HG02763 (cell line): ENCODE data around the gene PLA2G3.
A peak's percentile ranks its signal among the peaks of the same experiment; 100 is the strongest.
"Not testable (repeated sequence)": the region's sequence is repeated elsewhere in the genome, so short reads cannot be mapped to it uniquely, and the experiment has no call there.

Source experiments
- ATAC-seq: cut with Tn5 transposase; IDR thresholded peaks from one replicate; pipeline ENCODE4 v1.9.1; 2021; ENCODE audit warnings: mild to moderate bottlenecking, moderate library complexity; ENCODE audit not compliant: unreplicated experiment

PLA2G3 gene, protein sequence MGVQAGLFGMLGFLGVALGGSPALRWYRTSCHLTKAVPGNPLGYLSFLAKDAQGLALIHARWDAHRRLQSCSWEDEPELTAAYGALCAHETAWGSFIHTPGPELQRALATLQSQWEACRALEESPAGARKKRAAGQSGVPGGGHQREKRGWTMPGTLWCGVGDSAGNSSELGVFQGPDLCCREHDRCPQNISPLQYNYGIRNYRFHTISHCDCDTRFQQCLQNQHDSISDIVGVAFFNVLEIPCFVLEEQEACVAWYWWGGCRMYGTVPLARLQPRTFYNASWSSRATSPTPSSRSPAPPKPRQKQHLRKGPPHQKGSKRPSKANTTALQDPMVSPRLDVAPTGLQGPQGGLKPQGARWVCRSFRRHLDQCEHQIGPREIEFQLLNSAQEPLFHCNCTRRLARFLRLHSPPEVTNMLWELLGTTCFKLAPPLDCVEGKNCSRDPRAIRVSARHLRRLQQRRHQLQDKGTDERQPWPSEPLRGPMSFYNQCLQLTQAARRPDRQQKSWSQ

DNA sequence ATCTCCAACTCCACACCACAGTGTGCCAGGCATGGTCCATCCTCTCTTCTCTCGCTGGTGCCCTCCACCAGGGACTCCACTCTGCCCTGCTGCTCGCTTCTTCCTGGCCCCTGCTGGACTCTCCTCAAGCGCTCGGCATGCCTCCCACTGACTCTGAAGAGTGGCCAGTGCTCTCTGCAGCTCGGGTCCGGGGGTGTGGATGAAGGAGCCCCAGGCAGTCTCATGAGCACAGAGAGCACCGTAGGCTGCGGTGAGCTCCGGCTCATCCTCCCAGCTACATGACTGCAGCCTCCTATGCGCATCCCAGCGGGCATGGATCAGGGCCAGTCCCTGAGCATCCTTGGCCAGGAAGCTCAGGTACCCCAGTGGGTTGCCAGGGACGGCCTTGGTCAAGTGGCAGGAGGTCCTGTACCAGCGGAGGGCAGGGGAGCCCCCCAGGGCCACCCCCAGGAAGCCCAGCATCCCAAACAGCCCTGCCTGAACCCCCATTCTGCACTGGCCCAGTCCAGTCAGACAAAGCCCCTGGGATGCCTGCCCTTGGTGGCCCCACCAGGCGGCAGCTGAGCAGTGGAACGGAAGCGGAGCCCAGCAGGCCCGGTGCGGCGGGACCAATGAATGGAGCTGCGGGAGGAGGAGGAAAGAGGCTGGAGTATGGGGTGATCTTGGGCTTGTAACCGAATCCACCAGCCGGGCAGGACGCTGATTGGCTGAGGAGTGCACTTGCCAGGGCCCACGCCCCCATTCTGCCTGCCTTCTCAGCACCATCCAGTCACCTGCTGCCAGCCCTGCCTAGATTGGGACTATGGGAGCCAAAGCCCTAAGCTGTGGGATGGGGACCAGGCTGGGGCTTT is at the start of gene PLA2G3:
Gene PLA2G3 (minus strand): TSS at position 643 of the 851 bp plus-strand sequence. CDS start 154 bp downstream, at position 489.
- ATAC-seq: no peak

GRCh38 chr22:31187627-31188026 is 47.3 kb upstream of the PLA2G3 start:
- no peak for ATAC-seq

DNA sequence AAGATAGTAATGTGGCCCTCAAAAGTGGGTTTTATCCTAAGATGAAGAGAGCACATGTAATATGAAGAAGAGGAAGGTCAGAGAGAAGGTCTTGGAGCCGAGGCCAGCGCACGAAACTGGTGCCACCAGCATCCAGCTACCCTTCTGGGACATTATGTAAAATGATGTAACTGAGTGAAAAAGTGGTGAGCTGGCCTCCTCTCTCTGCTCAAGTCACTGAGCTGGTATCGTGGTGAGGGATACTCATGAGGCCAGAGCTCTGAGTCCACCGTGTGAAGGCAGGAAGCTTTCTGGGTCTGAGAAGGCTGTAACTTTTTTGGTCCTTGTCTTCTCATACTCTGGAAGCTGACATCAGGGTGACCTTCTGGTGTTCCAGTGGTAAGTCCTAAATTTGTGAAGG is 44.7 kb upstream of the PLA2G3 start:
- no peak for ATAC-seq

GRCh38 chr22:31184015-31184414 is 43.7 kb upstream of the PLA2G3 start:
- ATAC-seq: no peak

- no peak for ATAC-seq
Observed at GRCh38 chr22:31179345-31179744, 39.0 kb upstream of the PLA2G3 start.

- no peak for ATAC-seq
Observed at GRCh38 chr22:31178859-31179258, 38.6 kb upstream of the PLA2G3 start.

DNA sequence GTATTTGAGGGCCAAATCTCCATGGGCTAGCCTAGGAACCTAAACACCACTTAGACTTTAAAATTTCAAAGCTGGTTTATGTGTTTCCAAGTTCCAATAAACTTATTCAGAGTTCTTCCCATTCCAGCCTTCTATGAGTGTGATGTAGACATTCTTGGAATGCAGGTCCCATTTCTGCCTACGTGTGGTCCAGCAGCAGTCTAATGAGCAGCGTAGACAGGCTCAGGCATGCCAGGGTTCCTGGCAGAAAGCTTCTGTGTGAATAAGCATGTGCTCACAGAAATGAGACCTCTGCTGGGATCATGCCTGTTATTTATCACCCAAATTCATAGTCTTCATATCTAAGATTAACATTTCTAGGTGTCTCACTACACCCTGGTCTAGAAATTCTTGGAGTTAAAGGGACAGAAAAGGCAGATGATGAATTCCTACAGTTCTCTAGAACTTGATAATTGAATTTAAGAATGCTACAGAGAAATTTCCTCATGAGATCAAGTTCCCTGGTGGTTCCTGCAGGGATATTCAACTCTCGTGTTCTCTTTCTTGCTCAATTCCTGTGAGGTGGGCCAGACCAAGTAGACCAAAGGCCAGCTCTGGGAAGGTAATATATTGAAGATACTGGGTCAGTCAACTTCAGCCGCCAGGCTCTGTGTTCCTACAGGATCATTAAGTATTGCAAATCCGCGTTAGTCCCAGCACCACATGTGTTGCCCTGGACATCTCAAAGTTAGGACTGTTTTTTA is 37.3 kb upstream of the PLA2G3 start:
- ATAC-seq: no peak

DNA sequence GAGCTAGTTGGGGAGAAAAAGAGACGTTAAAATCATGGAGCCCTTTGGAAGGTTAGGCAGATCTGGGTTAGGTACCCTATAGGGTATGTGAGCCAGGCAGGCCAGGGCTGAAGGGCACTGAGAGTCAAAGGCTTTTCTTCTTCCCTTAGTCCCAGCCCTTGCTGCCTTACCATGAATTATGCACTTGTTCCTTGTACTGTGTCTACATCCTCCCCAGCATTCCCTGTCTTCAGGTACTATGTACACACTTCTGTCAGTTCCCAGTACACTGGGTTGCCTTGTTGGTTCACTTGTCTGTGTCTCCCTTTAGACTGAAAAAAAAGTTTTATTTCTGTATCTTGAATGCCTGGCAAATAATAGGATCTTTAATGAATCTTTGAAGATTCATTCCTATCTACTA is 36.6 kb upstream of the PLA2G3 start:
- ATAC-seq: no peak

DNA sequence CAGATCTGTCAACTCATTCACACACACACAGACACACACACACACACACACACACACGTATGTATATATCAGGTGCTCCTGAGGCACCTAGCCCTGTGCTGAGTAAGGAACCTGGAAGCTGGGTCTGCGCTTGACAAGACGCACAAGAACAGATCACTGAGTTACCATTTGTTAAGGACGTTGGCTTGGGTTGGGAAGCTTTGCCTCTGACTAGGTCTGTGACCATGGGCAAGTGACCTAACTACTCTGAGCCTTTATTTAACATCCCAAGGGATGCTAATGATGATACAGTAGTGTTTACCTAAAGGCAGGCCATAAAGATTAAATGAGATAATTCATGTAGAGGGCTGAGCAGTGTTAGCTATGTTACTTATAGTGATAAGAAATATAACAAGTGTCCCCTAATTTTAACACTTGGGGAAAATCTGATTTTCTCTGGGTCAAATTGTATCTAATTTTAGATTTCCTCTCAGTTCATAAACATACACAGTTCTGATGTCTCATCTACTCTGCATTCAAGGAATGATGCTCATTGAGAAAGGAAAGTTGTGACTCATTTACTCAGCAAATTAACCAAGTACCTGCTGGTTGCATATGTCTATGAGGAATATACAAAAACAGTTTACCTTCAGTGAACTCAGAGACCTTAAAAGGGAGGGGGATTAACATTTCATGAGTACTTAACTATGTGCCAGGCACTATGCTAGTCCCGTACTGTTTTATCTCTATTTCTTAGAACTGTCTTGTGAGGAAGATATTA is 33.3 kb upstream of the PLA2G3 start:
- ATAC-seq: no peak

- not testable (repeated sequence) for ATAC-seq
Observed at GRCh38 chr22:31171734-31172133, 31.4 kb upstream of the PLA2G3 start.

- ATAC-seq: no peak
Observed at GRCh38 chr22:31170971-31171370, 30.7 kb upstream of the PLA2G3 start.

GRCh38 chr22:31162015-31162765 is 21.9 kb upstream of the PLA2G3 start:
- no peak for ATAC-seq

GRCh38 chr22:31161386-31161785 is 21.1 kb upstream of the PLA2G3 start:
- ATAC-seq: no peak

GRCh38 chr22:31160328-31160978 is 20.1 kb upstream of the PLA2G3 start:
- peak; percentile 23 for ATAC-seq

DNA sequence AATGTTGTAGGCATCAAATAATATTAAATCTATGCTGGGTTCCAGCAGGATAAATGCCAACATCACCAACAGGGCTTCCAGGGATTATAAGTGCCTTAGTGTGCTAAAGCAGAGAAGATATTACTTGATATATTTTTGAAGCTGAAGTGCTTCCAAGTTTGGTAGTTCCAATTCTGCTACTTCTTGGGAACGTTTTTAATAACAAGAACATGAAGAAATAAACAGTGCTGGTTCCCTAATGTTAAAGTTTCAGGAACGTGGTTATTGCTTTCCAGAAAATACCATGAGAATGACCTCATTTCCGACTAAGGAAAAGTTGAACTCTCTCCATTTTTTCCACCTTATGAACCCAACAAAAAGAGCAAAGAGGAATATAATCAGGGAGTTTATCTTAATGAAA is 15.1 kb upstream of the PLA2G3 start:
- no peak for ATAC-seq

DNA sequence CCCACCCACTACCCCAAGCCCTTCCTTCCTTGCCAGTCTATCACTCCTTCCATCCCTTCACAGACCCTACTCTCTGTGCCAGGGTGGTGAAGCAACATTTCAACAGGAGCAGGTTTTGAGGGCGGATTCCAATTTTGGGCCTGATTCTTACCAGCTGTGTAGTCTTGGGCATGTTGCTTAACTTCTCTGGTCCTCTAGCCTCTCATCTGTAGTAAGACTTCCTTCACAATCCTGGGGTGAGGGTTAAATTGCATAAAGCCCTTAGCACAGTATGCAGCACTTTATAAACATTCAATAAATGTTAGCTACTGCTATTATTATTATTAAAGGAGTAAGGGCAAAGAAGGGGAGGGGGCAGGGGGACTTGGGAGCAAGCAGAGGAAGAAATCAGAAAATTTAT is 14.7 kb upstream of the PLA2G3 start:
- ATAC-seq: no peak

GRCh38 chr22:31153357-31153756 is 13.0 kb upstream of the PLA2G3 start:
- no peak for ATAC-seq

- ATAC-seq: no peak
Observed at GRCh38 chr22:31151872-31152271, 11.6 kb upstream of the PLA2G3 start.

GRCh38 chr22:31150615-31151014 is 10.3 kb upstream of the PLA2G3 start:
- ATAC-seq: no peak
